Activated naive CD4-positive, alpha-beta T cell treated with Interleukin-2 at 50 U/mL for 16 hours (primary cell): Measurements from ENCODE around the gene AKNAD1.

ENCODE experiments used
- DNase-seq: peaks from one replicate; pipeline ENCODE4 v3.0.0-alpha.2; 2020

AKNAD1 gene

GRCh38 chr1:108830119-108831008 is 26.5 kb downstream of the AKNAD1 start:
- no peak for DNase-seq

GRCh38 chr1:108829498-108829916 is 27.4 kb downstream of the AKNAD1 start:
- no peak for DNase-seq

DNA sequence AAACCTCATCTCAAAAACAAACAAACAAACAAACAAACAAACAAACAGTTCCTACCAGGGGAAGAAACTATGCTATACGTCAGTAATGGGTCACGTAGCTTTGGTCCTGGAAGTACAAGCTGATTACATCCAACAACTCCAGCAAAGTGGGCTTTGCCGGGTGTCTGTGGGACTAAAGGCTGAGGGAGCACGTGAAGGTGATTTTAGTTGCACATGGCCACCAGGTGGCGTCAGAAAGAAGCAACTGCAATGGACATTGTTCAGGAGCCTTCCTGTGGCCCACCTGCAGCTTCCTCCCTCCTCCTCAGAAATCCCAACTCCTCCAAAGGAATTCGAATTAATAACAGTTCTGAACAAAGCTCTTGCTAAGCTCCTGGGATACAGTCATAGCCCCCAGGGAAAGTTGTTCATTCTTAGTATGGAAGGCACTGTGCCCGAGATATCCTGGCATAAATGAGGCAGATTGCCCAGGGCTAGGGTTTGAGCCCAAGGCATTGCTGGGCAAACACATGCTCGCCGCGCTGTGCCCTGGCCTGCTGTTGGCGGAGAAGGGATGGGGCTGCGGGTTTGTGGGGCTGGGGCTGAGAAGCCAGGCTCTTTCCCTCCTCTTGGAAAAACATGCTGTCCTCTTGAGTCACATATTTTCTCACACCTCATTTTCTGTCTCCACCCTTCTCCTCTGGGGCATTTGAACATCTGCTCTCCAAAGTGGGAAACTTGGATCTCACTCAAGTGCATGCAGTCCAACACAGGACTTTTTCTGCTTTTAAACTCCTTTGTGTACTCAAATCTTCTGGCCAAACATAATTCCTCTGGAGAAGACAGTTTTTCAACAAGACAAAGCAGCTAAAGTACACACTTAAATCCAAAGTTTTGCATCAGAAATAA is 28.6 kb downstream of the AKNAD1 start:
- DNase-seq = peak; percentile 70

GRCh38 chr1:108826081-108826635 is 30.7 kb downstream of the AKNAD1 start:
- DNase-seq = no peak

GRCh38 chr1:108824051-108824450 is 32.8 kb downstream of the AKNAD1 start:
- no peak for DNase-seq

GRCh38 chr1:108823632-108824031 is 33.3 kb downstream of the AKNAD1 start:
- no peak for DNase-seq

DNA sequence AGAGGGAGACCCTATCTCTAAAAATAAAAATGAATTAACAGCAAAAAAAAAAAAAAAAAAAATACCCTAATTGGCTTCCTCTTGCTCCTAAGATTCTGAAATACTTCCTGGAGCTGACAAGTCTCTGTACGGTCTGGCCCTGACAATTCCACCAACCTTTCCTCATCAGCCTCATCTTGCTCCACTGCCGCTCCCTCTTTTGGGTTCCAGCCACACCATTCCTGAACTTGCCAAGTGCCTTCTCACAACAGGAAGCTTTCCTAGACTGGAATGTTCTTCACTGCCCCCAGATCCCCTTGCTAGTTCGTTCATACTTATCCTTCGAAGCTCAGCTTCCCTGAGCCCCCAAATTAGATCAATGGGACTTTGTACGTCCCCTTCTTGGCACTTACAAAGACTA is 37.0 kb downstream of the AKNAD1 start:
- no peak for DNase-seq

DNA sequence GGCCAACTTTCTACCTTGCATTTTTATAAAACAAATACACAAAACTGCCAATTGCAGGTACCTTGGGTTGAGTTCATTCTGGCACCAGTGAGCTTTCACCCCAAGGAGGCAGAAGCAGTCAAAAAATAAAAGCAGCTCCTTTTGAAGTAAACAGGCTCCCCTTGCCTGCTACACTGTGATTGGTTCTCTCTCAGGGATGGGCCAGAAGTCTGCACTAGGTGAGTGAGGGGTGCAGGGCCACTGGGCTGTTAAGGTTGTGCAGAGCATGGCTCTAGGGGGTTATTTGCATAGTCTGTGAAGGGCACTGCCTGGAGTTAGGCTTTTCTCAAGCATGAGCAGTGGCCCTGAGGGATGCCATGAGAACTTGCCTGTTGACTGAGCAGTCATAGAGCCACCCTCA is 39.1 kb downstream of the AKNAD1 start:
- no peak for DNase-seq

DNA sequence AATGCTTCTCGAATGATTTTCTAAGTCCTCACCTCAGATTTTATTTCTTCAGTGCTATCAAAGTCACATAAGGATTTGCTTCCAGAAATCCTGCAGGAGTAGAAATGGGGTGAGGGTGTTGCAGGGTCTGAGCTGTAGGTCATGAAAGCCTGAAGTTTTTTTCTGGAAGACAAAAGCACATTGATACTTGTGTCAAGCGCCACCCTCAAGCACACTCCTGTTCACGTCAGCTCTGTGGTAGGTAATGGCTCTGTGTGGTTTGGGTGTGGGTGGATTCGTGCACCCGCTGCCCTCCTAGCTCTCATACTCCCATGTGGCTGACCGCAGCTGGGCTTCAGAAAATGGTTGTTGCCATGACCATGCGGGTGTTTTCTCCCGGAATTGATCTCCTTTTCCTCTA is 39.9 kb downstream of the AKNAD1 start:
- no peak for DNase-seq

DNA sequence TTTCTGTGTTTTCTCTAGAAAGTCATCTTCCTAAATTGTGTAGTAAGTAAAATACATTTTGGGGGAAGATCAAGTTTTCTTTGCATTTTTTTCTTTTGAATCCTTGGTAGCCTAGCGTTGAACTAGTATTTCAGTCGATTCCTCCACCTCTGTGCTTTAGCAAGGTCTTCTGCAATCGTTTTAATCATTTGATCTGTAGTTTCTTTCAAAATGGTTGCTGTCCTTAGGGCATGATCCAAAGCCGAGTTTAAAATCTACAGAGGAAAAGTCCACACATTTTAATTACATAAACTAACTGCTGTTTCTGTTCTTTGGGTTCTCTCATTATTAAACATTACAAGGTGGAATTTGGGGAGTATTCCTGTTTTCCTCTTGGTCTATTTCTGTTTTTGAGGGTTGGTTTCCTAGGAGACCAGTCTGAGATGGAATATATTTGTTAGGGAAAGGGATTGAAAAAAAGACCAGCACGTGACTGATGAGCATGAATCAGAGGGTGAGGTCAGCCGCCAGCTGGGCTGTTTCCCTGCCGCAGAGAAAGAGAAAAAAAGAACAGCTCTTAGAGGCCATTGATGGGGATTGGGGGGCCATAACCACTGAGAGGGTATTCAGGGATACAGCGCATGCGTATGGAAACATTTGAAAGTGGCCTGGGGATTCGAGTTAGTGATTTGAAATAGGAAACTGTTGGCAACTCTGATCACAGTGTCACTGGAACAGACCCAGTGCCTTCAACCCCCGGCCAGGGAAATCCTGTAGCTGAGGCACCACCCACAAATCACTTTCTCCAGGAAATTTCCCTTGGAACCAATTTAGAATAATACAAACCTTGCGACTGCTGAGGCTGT is 40.6 kb downstream of the AKNAD1 start:
- no peak for DNase-seq

DNA sequence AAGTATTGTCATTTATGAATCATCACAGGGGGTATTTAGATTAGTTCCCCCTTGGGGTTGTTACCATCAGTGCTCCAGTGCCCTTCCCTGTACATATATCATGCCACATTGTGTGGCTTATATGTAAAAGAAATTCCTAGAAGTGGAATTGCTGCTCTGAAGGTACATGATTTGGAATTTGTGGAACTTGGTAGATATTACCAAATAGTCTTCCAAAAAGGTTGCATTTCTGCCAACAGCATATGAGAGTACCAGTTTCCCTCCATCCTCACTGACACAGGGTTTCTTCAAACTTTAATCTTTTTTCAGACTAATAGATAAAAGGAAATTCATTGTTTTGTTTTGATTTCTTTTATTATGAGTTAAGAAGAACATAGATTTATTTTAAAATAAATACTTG is 41.3 kb downstream of the AKNAD1 start:
- no peak for DNase-seq

GRCh38 chr1:108814343-108815125 is 42.4 kb downstream of the AKNAD1 start:
- no peak for DNase-seq

DNA sequence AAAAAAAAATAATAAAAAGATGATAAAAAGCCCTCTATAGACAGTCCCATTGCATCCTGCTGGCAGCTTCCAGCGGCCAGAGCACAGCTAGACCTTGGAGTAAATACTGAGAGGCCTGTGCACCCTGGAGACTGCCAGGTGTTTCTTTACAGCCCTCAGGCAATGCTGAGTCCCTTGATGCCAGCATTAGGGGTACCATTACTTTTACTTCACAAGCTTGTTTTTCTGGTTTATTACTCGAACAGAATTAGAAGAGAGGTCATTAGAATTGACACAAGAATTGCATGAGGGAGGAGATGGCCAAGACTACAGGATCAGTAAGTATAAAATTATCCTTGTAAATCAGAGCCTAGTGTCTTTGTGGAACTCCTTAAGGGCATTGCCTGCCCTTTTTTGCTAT is 43.6 kb downstream of the AKNAD1 start:
- no peak for DNase-seq

- DNase-seq = no peak
Measured at GRCh38 chr1:108811611-108812010, 45.3 kb downstream of the AKNAD1 start.

- no peak for DNase-seq
Measured at GRCh38 chr1:108808438-108808837, 48.5 kb downstream of the AKNAD1 start.

GRCh38 chr1:108803548-108803947 is 53.3 kb downstream of the AKNAD1 start:
- no peak for DNase-seq

- DNase-seq = no peak
Measured at GRCh38 chr1:108801101-108801500, 55.8 kb downstream of the AKNAD1 start.

GRCh38 chr1:108799001-108799400 is 57.9 kb downstream of the AKNAD1 start:
- no peak for DNase-seq

- DNase-seq = no peak
Measured at GRCh38 chr1:108792420-108792819, 64.5 kb downstream of the AKNAD1 start.

- DNase-seq = no peak
Measured at GRCh38 chr1:108791790-108792189, 65.1 kb downstream of the AKNAD1 start.

DNA sequence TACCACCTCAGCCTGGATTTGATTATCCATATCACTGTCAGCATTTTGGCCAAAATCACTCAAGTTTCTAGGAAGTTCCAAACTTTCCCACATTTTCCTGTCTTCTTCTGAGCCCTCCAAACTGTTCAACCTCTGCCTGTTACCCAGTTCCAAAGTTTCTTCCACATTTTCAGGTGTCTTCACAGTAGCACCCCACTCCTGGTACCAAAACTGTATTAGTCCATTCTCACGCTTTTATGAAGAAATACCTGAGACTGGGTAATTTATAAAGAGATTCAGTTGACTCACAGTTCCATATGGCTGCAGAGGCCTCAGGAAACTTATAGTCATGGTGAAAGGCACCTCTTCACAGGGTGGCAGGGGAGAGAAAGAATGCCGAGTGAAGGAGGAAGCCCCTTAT is 71.0 kb downstream of the AKNAD1 start:
- no peak for DNase-seq

- DNase-seq = no peak
Measured at GRCh38 chr1:108785264-108785663, 71.6 kb downstream of the AKNAD1 start.
